Activated CD8-positive, alpha-beta T cell treated with anti-CD3 and anti-CD28 coated beads for 36 hours (primary cell): ENCODE results near the gene DCAF11. TPM values are rescaled to one million over a fixed set of nuclear protein-coding genes. Genes with fewer than 3 reads are reported as not detected.

Experiments
- ATAC-seq: fragments of 200-7000 bp; cut with Tn5 transposase; one replicate; pipeline ENCODE4 v1.10.0; 2021; ENCODE audit warnings: mild to moderate bottlenecking, moderate library complexity
- CTCF ChIA-PET: fragments of 350-600 bp; sonication (Branson Sonifier 250); formaldehyde crosslinking; loops from one replicate; lab custom pipeline; 2021; ENCODE audit warnings: antibody characterized with exemption; lab: Charles Lee
- POLR2A ChIA-PET: fragments of 350-600 bp; sonication (Branson Sonifier 250); formaldehyde crosslinking; loops from one replicate; lab custom pipeline; 2021; ENCODE audit warnings: antibody characterized with exemption; lab: Charles Lee
- DNase-seq: peaks from one replicate; pipeline ENCODE4 v3.0.0-alpha.2; 2020
- H3K27ac Mint-ChIP-seq: one replicate; pipeline ENCODE4 v1.8.0; 2021; ENCODE audit warnings: mild to moderate bottlenecking, mixed read lengths
- H3K27me3 Mint-ChIP-seq: one replicate; pipeline ENCODE4 v1.8.0; 2021; ENCODE audit warnings: mixed read lengths
- H3K36me3 Mint-ChIP-seq: one replicate; pipeline ENCODE4 v1.8.0; 2021; ENCODE audit warnings: low read depth, mixed read lengths
- H3K4me1 Mint-ChIP-seq: one replicate; pipeline ENCODE4 v1.8.0; 2021; ENCODE audit warnings: low read depth, mixed read lengths
- H3K4me3 Mint-ChIP-seq: one replicate; pipeline ENCODE4 v1.8.0; 2021; ENCODE audit warnings: mild to moderate bottlenecking, moderate library complexity, mixed read lengths
- H3K9me3 Mint-ChIP-seq: one replicate; pipeline ENCODE4 v1.8.0; 2021; ENCODE audit warnings: mixed read lengths
- intact Hi-C: fragments of 100-400 bp; cut with micrococcal nuclease; formaldehyde crosslinking; loops from one replicate; pipeline ENCODE4 v1.10.0; 2022
- total RNA-seq, 2 experiments: library from RNA; stranded (reverse); gene quantifications; one replicate each; pipeline ENCODE4 v1.2.3, GENCODE V29; 2021
- TF ChIP-seq, protein P1 (sequence below): fragments of 200-600 bp; IDR thresholded peaks from one replicate; pipeline ENCODE4 v1.8.0; 2022; ENCODE audit warnings: antibody characterized with exemption, mild to moderate bottlenecking

DCAF11 gene
- total RNA-seq, 2 experiments from 2014 or later = 59.9 to 63.9 TPM

- peaks cover 11% of the 10 kb centered on the region for H3K4me1 Mint-ChIP-seq
- H3K4me3 Mint-ChIP-seq = no peak within 1 kb of the TSS
- no peak within 1 kb of the TSS for H3K27ac Mint-ChIP-seq
- no peaks in the 10 kb centered on the region for H3K36me3 Mint-ChIP-seq
- H3K27me3 Mint-ChIP-seq = no peaks in the 10 kb centered on the region
- TF ChIP-seq, protein P1, sequence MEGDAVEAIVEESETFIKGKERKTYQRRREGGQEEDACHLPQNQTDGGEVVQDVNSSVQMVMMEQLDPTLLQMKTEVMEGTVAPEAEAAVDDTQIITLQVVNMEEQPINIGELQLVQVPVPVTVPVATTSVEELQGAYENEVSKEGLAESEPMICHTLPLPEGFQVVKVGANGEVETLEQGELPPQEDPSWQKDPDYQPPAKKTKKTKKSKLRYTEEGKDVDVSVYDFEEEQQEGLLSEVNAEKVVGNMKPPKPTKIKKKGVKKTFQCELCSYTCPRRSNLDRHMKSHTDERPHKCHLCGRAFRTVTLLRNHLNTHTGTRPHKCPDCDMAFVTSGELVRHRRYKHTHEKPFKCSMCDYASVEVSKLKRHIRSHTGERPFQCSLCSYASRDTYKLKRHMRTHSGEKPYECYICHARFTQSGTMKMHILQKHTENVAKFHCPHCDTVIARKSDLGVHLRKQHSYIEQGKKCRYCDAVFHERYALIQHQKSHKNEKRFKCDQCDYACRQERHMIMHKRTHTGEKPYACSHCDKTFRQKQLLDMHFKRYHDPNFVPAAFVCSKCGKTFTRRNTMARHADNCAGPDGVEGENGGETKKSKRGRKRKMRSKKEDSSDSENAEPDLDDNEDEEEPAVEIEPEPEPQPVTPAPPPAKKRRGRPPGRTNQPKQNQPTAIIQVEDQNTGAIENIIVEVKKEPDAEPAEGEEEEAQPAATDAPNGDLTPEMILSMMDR = no peak
- POLR2A ChIA-PET = interaction anchor here (1.3 to 2.1 kb wide), 3 partner anchors 10 to 18 kb away, joined by 3 to 8 read pairs (median 3); no protein-coding TSS in a partner anchor
- peak; percentile 80 for DNase-seq
- CTCF ChIA-PET = interaction anchor here (1.2 to 5.1 kb wide), 5 partner anchors 13 to 225 kb away, joined by 4 to 31 read pairs (median 11); no protein-coding TSS in a partner anchor
- intact Hi-C loops = no loop called here
- ATAC-seq = peak; percentile 92
- no peaks in the 10 kb centered on the region for H3K9me3 Mint-ChIP-seq
Measured at GRCh38 chr14:24071144-24071697, 43.4 kb upstream of the DCAF11 start, which contains the start of gene CPNE6. CPNE6 (plus strand) TSS chr14:24071562; CDS start chr14:24072937, 1,375 bp downstream.

DNA sequence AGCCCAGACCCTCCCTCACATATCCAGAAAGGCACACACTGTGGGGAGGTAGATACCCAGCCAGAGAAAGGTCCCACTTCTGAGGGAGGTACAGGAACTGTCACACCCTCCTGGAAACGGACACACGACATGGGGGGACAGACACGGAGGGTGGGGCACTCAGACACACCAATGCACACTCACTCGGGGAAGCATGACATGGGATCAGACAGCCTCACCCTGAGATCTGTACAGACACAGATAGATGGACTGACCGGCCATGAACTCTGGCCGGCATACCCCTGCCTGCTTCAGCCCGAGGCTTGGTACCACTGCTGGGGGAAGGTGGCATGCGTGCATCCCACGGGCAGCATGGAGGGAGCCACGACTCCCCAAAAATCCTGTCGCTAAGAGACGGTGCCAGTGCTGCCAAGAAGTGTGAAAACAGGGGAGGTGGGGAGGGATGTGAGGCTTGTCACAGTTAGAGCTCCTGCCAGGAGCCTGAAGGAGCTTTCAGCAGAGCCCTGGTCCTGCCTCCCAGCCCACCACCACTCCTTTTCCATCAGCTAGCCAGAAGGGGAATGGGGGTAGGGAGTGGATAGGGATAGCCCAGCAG, 42.6 kb upstream of the DCAF11 start:
- ATAC-seq (no peak), DNase-seq (no peak)
- no peaks in the 10 kb centered on the region for H3K27me3 Mint-ChIP-seq
- H3K36me3 Mint-ChIP-seq = no peaks in the 10 kb centered on the region
- H3K9me3 Mint-ChIP-seq = no peaks in the 10 kb centered on the region
- CTCF ChIA-PET = interaction anchor here (0.8 to 5.1 kb wide), 5 partner anchors 13 to 37 kb away, joined by 3 to 31 read pairs (median 11); no protein-coding TSS in a partner anchor
- intact Hi-C loops = no loop called here
- TF ChIP-seq, protein P1 = no peak
- H3K4me1 Mint-ChIP-seq = peaks cover 11% of the 10 kb centered on the region
- POLR2A ChIA-PET = interaction anchor here (1.3 to 2.1 kb wide), 3 partner anchors 9 to 11 kb away, joined by 3 to 8 read pairs (median 3); no protein-coding TSS in a partner anchor
- no peak overlapping the region for H3K27ac Mint-ChIP-seq
- H3K4me3 Mint-ChIP-seq = no peak overlapping the region

DNA sequence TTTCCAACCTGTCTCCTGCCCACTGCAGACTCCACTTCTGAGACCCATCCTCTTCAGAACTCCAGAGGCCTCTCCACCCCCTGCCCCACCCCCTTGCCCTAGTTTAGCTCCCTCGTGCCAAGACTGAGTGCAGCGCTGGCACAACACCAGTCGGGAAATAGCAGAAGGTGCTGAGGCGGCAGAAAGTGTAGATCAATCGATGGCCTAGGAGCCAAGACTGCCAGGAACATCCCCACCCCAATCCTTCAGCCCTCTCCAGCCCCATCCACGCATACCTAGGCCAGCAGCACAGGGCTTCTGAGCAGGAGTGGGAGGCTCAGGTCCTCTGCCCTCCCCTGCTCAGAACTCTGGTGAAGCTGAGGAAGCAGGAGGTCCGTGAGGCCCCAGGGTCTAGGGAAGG, 42.1 kb upstream of the DCAF11 start:
- intact Hi-C loops = no loop called here
- Mint-ChIP-seq H3K4me3 (no peak overlapping the region), H3K27me3 (no peaks in the 10 kb centered on the region), H3K36me3 (no peaks in the 10 kb centered on the region), H3K27ac (no peak overlapping the region), H3K4me1 (peaks cover 11% of the 10 kb centered on the region), H3K9me3 (no peaks in the 10 kb centered on the region)
- ATAC-seq = no peak
- ChIA-PET CTCF (interaction anchor here (0.8 to 5.1 kb wide), 3 partner anchors 12 to 36 kb away, joined by 3 to 31 read pairs (median 3); no protein-coding TSS in a partner anchor), POLR2A (interaction anchor here (1.3 to 2.1 kb wide), 2 partner anchors 8 to 12 kb away, joined by 3 to 8 read pairs; no protein-coding TSS in a partner anchor)
- TF ChIP-seq, protein P1 = no peak
- no peak for DNase-seq

DNA sequence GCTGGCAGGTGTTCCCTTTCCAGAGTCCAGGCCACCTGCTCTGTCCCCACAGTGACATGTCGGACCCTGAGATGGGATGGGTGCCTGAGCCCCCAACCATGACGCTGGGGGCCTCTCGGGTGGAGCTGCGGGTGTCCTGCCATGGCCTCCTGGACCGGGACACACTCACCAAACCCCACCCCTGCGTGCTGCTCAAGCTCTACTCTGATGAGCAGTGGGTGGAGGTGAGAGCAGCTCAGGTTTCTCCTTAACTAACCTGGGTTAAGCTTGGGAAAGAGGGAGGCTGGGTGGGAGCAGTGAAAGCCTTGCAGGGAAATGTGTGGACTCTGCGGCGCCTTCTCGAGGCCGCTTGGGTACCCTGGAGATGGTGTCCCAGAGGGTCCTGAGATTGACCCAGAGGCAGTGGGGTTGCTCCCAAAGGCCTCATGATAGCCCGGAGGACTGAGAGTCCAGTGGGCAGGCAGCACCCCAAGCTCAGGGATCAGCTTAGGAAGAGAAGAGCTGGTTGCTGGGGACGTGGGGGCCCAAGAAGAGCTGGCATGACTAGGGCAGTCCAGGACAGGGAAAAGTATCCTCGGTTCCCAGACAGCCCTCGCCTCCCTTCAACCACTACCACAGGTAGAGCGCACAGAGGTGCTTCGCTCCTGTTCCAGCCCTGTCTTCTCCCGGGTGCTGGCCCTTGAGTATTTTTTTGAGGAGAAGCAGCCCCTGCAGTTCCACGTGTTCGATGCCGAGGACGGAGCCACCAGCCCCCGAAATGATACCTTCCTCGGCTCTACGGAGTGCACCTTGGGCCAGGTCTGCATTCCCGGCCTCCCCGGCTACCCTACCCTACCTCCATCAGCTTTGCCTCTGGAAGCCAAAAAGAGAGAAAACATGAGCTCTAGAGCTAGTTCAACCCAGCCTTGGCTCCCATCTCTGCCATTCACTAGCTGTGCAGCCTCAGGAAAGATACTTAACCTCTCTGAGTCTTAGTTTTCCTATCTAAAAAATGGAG, 41.4 kb upstream of the DCAF11 start:
- DNase-seq (no peak), ATAC-seq (no peak)
- TF ChIP-seq, protein P1 = no peak
- intact Hi-C loops = no loop called here
- ChIA-PET POLR2A (interaction anchor here (0.9 to 2.1 kb wide), 3 partner anchors 8 to 22 kb away, joined by 3 to 8 read pairs (median 4); no protein-coding TSS in a partner anchor), CTCF (interaction anchor here (1.2 to 5.1 kb wide), 4 partner anchors 11 to 18 kb away, joined by 3 to 31 read pairs (median 12); no protein-coding TSS in a partner anchor)
- Mint-ChIP-seq H3K4me3 (no peak overlapping the region), H3K36me3 (no peaks in the 10 kb centered on the region), H3K4me1 (peaks cover 11% of the 10 kb centered on the region), H3K9me3 (no peaks in the 10 kb centered on the region), H3K27ac (no peak overlapping the region), H3K27me3 (no peaks in the 10 kb centered on the region)
